Hepatic stellate cell (primary cell): ENCODE data around the gene IL6.
"Not testable (repeated sequence)": the region's sequence is repeated elsewhere in the genome, so short reads cannot be mapped to it uniquely, and the experiment has no call there.

ENCODE experiments used
- DNase-seq: peaks from one replicate; pipeline ENCODE4 v3.0.0; 2011; ENCODE audit warnings: low spot score

IL6 gene

GRCh38 chr7:22727714-22728035 is 675 bp downstream of the IL6 start:
- DNase-seq: no peak

- DNase-seq: no peak
Measured at GRCh38 chr7:22728401-22729029, 1.5 kb downstream of the IL6 start.

- DNase-seq: no peak
Measured at GRCh38 chr7:22729180-22729825, 2.3 kb downstream of the IL6 start.

- DNase-seq: no peak
Measured at GRCh38 chr7:22730066-22730710, 3.2 kb downstream of the IL6 start.

GRCh38 chr7:22730921-22731654 is 4.1 kb downstream of the IL6 start:
- DNase-seq: peak; percentile 47

- no peak for DNase-seq
Measured at GRCh38 chr7:22731766-22732165, 4.8 kb downstream of the IL6 start.

GRCh38 chr7:22732556-22733126 is 5.6 kb downstream of the IL6 start:
- DNase-seq: no peak

GRCh38 chr7:22733761-22734160 is 6.8 kb downstream of the IL6 start:
- DNase-seq: no peak

GRCh38 chr7:22743014-22743413 is 16.0 kb downstream of the IL6 start:
- DNase-seq: no peak

- no peak for DNase-seq
Measured at GRCh38 chr7:22751341-22751740, 24.3 kb downstream of the IL6 start.

GRCh38 chr7:22757338-22757994 is 30.5 kb downstream of the IL6 start:
- no peak for DNase-seq

- no peak for DNase-seq
Measured at GRCh38 chr7:22758576-22758975, 31.6 kb downstream of the IL6 start.

- DNase-seq: no peak
Measured at GRCh38 chr7:22759721-22760120, 32.7 kb downstream of the IL6 start.

- DNase-seq: no peak
Measured at GRCh38 chr7:22762866-22763265, 35.9 kb downstream of the IL6 start.

- no peak for DNase-seq
Measured at GRCh38 chr7:22765609-22766008, 38.6 kb downstream of the IL6 start.

GRCh38 chr7:22771194-22771871 is 44.3 kb downstream of the IL6 start:
- DNase-seq: no peak

GRCh38 chr7:22771872-22772228 is 44.9 kb downstream of the IL6 start:
- no peak for DNase-seq

GRCh38 chr7:22772885-22773284 is 45.9 kb downstream of the IL6 start:
- DNase-seq: no peak

GRCh38 chr7:22776964-22777363 is 50.0 kb downstream of the IL6 start:
- DNase-seq: no peak

GRCh38 chr7:22779730-22780323 is 52.8 kb downstream of the IL6 start:
- DNase-seq: not testable (repeated sequence)

- peak; percentile 55 for DNase-seq
Measured at GRCh38 chr7:22781230-22781711, 54.3 kb downstream of the IL6 start.
